AG10803 (cell line): Measurements from ENCODE around the gene FBLN5.
A peak's percentile ranks its signal among the peaks of the same experiment; 100 is the strongest.
"Not testable (repeated sequence)": the region's sequence is repeated elsewhere in the genome, so short reads cannot be mapped to it uniquely, and the experiment has no call there.

Experiments
- DNase-seq: peaks from one replicate; pipeline ENCODE4 v3.0.0; 2010; ENCODE audit warnings: low read depth
- H3K4me3 ChIP-seq: 2 replicates; pipeline ENCODE4 v1.5.1; 2011; ENCODE audit warnings: mild to moderate bottlenecking, low read length, control low read depth
- CTCF ChIP-seq: conservative IDR thresholded peaks from 2 replicates; pipeline ENCODE4 v1.5.1; 2011; ENCODE audit warnings: mild to moderate bottlenecking, low read length, control low read depth, inconsistent platforms

The FBLN5 gene

GRCh38 chr14:91877376-91877915 is 70.0 kb downstream of the FBLN5 start:
- no peak for DNase-seq
- TF ChIP-seq CTCF: no peak
- H3K4me3 ChIP-seq: no peak overlapping the region

GRCh38 chr14:91876492-91876891 is 71.0 kb downstream of the FBLN5 start:
- H3K4me3 ChIP-seq: no peak overlapping the region
- no peak for TF ChIP-seq CTCF
- no peak for DNase-seq

GRCh38 chr14:91875525-91876286 is 71.8 kb downstream of the FBLN5 start:
- no peak for TF ChIP-seq CTCF
- DNase-seq: no peak
- H3K4me3 ChIP-seq: no peak overlapping the region

- no peak overlapping the region for H3K4me3 ChIP-seq
- TF ChIP-seq CTCF: no peak
- no peak for DNase-seq
These were observed 73.8 kb downstream of the FBLN5 start for GRCh38 chr14:91873471-91874415.

GRCh38 chr14:91872517-91873470 is 74.7 kb downstream of the FBLN5 start:
- TF ChIP-seq CTCF: no peak
- H3K4me3 ChIP-seq: no peak overlapping the region
- DNase-seq: peak; percentile 86

GRCh38 chr14:91872011-91872501 is 75.4 kb downstream of the FBLN5 start:
- TF ChIP-seq CTCF: no peak
- H3K4me3 ChIP-seq: no peak overlapping the region
- DNase-seq: no peak

GRCh38 chr14:91871401-91871800 is 76.1 kb downstream of the FBLN5 start:
- not testable (repeated sequence) for DNase-seq

More at GRCh38 chr14:91871401-91871800, 76.1 kb downstream of the FBLN5 start:
- H3K4me3 ChIP-seq: not testable (repeated sequence)
